CD4-positive, alpha-beta T cell treated with Interleukin-15 for 1 hour (primary cell): ENCODE measurements around the gene IL37.

ENCODE experiments used
- DNase-seq: peaks from one replicate; pipeline ENCODE4 v3.0.0-alpha.2; 2020

The IL37 gene

GRCh38 chr2:112962308-112963175, 51.6 kb downstream of the IL37 start:
- DNase-seq = no peak

GRCh38 chr2:112967023-112967422, 56.1 kb downstream of the IL37 start:
- DNase-seq = no peak
